NB4 (cell line): ENCODE measurements around the gene PDE8B.

Experiments used
- DNase-seq: peaks from one replicate; pipeline ENCODE4 v3.0.0; 2010; ENCODE audit warnings: low read depth
- H3K4me3 ChIP-seq: one replicate; pipeline ENCODE4 v1.5.1; 2011; ENCODE audit warnings: mild to moderate bottlenecking, low read depth, low read length, moderate library complexity
- MYC ChIP-seq: IDR thresholded peaks from 2 replicates; pipeline ENCODE4 v1.6.1; 2011; ENCODE audit warnings: low read depth, low read length
- POLR2A ChIP-seq: IDR thresholded peaks from 2 replicates; pipeline ENCODE4 v1.6.1; 2011; ENCODE audit warnings: mild to moderate bottlenecking; ENCODE audit not compliant: insufficient read length; ENCODE audit errors: extremely low read depth
- TF ChIP-seq, protein P1 (sequence below): IDR thresholded peaks from 2 replicates; pipeline ENCODE4 v1.6.1; 2011; ENCODE audit warnings: low read depth, low read length
- TF ChIP-seq, protein P2 (sequence below): IDR thresholded peaks from one replicate; pipeline ENCODE4 v1.5.1; 2012; ENCODE audit warnings: low read depth, low read length

Gene PDE8B

DNA sequence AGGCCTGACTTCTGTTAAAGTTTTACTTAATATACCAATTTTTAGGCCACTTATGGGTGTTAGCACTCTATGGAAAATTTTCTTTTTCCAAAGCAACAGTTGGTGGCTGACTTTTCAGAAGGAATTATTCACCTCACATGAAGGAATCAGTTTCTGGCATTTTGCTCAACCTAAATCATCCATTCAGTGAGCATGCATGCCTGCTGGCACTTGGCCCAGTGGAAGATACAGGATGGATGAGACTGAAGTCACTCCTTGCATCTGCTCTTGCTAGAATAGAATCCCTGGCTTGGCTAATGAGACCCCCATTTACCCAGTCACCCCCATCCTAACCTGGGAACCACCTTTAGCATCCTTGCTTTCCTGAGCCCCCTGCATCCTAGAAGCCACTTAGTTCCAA is 149.9 kb downstream of the PDE8B start:
- TF ChIP-seq, protein P1, sequence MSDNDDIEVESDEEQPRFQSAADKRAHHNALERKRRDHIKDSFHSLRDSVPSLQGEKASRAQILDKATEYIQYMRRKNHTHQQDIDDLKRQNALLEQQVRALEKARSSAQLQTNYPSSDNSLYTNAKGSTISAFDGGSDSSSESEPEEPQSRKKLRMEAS, result no peak
- TF ChIP-seq, protein P2, sequence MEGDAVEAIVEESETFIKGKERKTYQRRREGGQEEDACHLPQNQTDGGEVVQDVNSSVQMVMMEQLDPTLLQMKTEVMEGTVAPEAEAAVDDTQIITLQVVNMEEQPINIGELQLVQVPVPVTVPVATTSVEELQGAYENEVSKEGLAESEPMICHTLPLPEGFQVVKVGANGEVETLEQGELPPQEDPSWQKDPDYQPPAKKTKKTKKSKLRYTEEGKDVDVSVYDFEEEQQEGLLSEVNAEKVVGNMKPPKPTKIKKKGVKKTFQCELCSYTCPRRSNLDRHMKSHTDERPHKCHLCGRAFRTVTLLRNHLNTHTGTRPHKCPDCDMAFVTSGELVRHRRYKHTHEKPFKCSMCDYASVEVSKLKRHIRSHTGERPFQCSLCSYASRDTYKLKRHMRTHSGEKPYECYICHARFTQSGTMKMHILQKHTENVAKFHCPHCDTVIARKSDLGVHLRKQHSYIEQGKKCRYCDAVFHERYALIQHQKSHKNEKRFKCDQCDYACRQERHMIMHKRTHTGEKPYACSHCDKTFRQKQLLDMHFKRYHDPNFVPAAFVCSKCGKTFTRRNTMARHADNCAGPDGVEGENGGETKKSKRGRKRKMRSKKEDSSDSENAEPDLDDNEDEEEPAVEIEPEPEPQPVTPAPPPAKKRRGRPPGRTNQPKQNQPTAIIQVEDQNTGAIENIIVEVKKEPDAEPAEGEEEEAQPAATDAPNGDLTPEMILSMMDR, result no peak
- no peak for TF ChIP-seq POLR2A
- no peak for TF ChIP-seq MYC
- no peak for DNase-seq
- no peak overlapping the region for H3K4me3 ChIP-seq

DNA sequence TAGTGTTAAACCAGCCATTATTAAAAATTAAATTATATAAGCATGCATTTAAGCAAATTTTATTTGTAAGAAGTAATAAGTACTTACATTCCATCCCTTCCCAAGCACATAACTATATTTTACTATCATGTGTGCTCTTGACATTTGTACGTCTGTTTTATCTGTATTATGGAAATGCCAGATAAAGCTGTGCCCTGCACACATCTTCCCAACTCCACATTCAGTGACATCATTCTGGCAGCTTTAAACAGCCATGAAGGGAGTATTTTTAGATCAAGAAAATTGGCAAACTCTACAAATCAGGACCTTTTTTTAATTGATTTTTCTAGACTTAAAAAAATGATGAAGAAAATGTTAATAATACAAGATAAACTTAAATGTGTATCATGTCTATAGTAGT is 150.5 kb downstream of the PDE8B start:
- DNase-seq, result no peak
- TF ChIP-seq, protein P1, result no peak
- no peak for TF ChIP-seq POLR2A
- TF ChIP-seq, protein P2, result no peak
- no peak for TF ChIP-seq MYC
- H3K4me3 ChIP-seq, result no peak overlapping the region

DNA sequence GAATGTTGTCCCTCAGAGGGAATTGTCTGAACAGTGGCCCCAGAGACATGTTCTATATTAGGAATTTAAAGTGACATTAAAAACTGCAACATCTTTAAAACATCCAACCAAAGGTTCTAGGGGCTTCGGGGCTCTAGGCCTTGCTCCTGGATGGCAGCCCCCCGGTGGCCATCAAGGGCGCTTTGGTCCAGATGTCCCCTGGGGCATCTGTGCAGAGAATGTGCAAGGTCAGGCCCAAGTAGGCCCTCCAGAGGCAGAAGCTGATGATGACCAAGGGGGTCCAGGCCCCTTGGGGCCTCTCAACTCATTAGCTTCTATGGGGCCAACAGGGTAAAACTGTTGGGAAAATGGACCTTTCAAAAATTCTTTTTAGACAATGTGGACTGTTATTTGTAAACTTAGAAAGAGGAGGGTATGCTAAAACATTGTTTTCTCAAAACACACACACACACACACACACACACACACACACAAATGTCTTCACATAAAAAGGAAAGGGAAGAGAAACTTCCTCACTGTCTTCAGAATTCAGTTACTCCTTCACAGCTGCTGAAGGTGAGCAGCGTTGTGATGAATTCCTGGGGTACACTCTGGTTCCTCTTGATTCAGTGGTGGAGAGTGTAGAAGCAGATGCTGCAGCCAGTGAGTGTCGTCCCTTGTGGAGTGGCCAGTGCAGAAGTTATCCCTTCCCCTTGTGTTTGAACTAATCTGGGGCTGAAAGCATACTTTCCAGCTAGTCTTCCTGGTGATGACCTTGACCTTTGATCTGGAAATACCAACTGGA is 156.4 kb downstream of the PDE8B start:
- H3K4me3 ChIP-seq, result no peak overlapping the region
- no peak for TF ChIP-seq POLR2A
- TF ChIP-seq, protein P1, result no peak
- no peak for TF ChIP-seq MYC
- TF ChIP-seq, protein P2, result no peak
- DNase-seq, result peak; percentile 23

GRCh38 chr5:77367741-77368140 is 157.3 kb downstream of the PDE8B start:
- H3K4me3 ChIP-seq, result no peak overlapping the region
- TF ChIP-seq POLR2A (no peak), MYC (no peak)
- TF ChIP-seq, protein P1, result no peak
- TF ChIP-seq, protein P2, result no peak
- no peak for DNase-seq

DNA sequence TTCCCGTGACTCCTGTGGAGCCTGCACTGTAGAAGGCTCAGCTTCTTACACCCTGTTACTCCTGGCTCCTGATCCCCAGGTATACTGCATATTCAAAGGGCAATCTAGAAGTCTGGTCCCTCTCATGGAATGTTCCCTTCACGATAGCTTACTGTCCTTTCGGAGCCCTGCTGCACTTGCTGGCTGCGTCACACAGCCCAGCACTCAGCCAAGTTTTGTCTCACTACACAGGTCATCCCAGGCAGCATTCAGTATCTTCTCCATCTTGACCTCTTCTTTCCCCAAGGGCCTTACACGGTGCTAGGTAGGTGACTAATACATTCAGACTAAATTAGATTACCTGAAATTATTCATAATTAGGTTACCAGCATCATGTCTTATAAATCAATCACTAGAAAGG is 157.9 kb downstream of the PDE8B start:
- TF ChIP-seq, protein P2, result no peak
- TF ChIP-seq, protein P1, result no peak
- TF ChIP-seq POLR2A (no peak), MYC (no peak)

More for the DNA sequence above, 157.9 kb downstream of the PDE8B start:
- no peak for DNase-seq
- H3K4me3 ChIP-seq, result no peak overlapping the region
